ENCODE data around the gene ANXA5.

The ANXA5 gene

DNA sequence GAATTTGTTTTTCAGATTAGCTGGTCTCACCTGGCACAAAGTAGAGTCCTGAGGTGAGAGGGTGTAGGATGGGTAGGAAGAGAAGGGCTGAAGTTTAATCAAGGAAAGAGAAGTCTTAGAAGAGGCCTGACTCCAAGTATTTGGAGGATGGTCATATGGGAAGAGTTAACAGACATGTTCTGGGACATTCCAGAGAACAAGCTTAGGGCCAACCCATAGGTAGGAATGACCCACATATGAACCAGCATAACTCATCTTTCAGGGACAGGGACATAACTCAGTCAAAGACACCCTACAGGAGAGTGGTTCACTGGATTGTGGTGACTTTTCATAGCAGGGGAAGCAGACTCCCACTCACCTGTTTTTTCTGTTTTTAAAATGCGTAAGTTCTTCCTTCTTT is 27.9 kb upstream of the ANXA5 start:
- TF ChIP-seq RAD21 (IDR thresholded peaks at IDR 0.05; ENCODE audit: low read depth) (no peak), FOXM1 (IDR thresholded peaks at IDR 0.05; ENCODE audit: borderline replicate concordance, low read depth) (no peak), ZBTB7A (IDR thresholded peaks at IDR 0.05; ENCODE audit: low read depth) (no peak), CEBPB (IDR thresholded peaks at IDR 0.05) (no peak), TEAD4 (IDR thresholded peaks at IDR 0.05) (no peak), TCF12 (IDR thresholded peaks at IDR 0.05; ENCODE audit: low read depth) (no peak), EP300 (IDR thresholded peaks at IDR 0.05; ENCODE audit: borderline replicate concordance) (no peak), EGR1 (IDR thresholded peaks at IDR 0.05) (no peak), NFIC (IDR thresholded peaks at IDR 0.05) (no peak), TAF1 (IDR thresholded peaks at IDR 0.05; ENCODE audit: low read depth) (no peak), CREB1 (IDR thresholded peaks at IDR 0.05; ENCODE audit: low read depth) (no peak), YY1 (IDR thresholded peaks at IDR 0.05; ENCODE audit: low read depth) (no peak)
- TF ChIP-seq, protein P1, sequence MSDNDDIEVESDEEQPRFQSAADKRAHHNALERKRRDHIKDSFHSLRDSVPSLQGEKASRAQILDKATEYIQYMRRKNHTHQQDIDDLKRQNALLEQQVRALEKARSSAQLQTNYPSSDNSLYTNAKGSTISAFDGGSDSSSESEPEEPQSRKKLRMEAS (IDR thresholded peaks at IDR 0.05): no peak
- TF ChIP-seq, protein P2, sequence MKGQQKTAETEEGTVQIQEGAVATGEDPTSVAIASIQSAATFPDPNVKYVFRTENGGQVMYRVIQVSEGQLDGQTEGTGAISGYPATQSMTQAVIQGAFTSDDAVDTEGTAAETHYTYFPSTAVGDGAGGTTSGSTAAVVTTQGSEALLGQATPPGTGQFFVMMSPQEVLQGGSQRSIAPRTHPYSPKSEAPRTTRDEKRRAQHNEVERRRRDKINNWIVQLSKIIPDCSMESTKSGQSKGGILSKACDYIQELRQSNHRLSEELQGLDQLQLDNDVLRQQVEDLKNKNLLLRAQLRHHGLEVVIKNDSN (IDR thresholded peaks at IDR 0.05): no peak
- TF ChIP-seq, protein P3, sequence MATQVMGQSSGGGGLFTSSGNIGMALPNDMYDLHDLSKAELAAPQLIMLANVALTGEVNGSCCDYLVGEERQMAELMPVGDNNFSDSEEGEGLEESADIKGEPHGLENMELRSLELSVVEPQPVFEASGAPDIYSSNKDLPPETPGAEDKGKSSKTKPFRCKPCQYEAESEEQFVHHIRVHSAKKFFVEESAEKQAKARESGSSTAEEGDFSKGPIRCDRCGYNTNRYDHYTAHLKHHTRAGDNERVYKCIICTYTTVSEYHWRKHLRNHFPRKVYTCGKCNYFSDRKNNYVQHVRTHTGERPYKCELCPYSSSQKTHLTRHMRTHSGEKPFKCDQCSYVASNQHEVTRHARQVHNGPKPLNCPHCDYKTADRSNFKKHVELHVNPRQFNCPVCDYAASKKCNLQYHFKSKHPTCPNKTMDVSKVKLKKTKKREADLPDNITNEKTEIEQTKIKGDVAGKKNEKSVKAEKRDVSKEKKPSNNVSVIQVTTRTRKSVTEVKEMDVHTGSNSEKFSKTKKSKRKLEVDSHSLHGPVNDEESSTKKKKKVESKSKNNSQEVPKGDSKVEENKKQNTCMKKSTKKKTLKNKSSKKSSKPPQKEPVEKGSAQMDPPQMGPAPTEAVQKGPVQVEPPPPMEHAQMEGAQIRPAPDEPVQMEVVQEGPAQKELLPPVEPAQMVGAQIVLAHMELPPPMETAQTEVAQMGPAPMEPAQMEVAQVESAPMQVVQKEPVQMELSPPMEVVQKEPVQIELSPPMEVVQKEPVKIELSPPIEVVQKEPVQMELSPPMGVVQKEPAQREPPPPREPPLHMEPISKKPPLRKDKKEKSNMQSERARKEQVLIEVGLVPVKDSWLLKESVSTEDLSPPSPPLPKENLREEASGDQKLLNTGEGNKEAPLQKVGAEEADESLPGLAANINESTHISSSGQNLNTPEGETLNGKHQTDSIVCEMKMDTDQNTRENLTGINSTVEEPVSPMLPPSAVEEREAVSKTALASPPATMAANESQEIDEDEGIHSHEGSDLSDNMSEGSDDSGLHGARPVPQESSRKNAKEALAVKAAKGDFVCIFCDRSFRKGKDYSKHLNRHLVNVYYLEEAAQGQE (IDR thresholded peaks at IDR 0.05; ENCODE audit: low read depth): no peak

DNA sequence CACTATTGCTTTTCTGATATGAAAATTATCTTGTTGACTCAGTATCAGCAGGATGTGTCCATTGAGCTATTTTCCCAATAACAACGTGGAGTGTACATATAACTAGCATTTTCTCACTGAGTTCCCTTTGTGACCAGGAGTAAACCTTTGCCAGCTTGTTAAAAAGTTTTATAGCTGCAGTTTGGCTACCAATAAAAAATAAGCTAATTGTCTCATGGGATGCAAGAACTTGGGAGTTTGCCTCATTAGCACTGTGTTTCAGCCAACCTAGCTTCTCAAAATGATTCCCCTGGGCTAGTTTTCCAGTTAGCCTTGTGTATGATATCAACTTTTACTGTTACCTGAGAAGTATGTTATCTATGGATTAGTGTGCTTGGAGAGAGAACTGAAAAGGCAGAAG is 24.9 kb upstream of the ANXA5 start:
- TF ChIP-seq TEAD4 (IDR thresholded peaks at IDR 0.05): no peak
- TF ChIP-seq, protein P1 (IDR thresholded peaks at IDR 0.05): no peak
- TF ChIP-seq, protein P3 (IDR thresholded peaks at IDR 0.05; ENCODE audit: low read depth): no peak
- TF ChIP-seq YY1 (IDR thresholded peaks at IDR 0.05; ENCODE audit: low read depth): no peak
- no peak for TF ChIP-seq TAF1 (IDR thresholded peaks at IDR 0.05; ENCODE audit: low read depth)
- no peak for TF ChIP-seq ZBTB7A (IDR thresholded peaks at IDR 0.05; ENCODE audit: low read depth)
- TF ChIP-seq EP300 (IDR thresholded peaks at IDR 0.05; ENCODE audit: borderline replicate concordance): no peak
- TF ChIP-seq CREB1 (IDR thresholded peaks at IDR 0.05; ENCODE audit: low read depth): no peak
- no peak for TF ChIP-seq TCF12 (IDR thresholded peaks at IDR 0.05; ENCODE audit: low read depth)
- TF ChIP-seq EGR1 (IDR thresholded peaks at IDR 0.05): no peak
- no peak for TF ChIP-seq NFIC (IDR thresholded peaks at IDR 0.05)
- TF ChIP-seq, protein P2 (IDR thresholded peaks at IDR 0.05): no peak
- no peak for TF ChIP-seq CEBPB (IDR thresholded peaks at IDR 0.05)
- no peak for TF ChIP-seq FOXM1 (IDR thresholded peaks at IDR 0.05; ENCODE audit: borderline replicate concordance, low read depth)
- TF ChIP-seq RAD21 (IDR thresholded peaks at IDR 0.05; ENCODE audit: low read depth): no peak

DNA sequence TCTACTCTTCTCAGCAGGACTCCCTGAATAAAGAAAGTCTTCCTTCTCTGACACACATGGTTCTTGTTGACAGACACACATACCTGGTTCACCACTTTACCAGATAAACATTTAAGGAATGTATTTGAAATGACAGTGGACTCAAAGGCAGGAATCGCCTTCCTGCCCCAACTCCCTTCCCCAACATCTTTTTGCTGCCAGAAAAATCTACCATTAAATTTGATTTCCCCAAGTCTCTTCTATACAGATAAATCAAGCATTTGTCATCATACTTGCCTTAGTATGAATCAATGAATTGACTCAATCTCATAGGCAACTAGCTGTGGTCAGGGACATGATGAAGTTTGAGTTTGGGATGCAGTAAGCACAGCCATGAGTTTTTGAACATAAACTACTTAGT is 23.3 kb upstream of the ANXA5 start:
- TF ChIP-seq TCF12 (IDR thresholded peaks at IDR 0.05; ENCODE audit: low read depth) (no peak), FOXM1 (IDR thresholded peaks at IDR 0.05; ENCODE audit: borderline replicate concordance, low read depth) (no peak), NFIC (IDR thresholded peaks at IDR 0.05) (no peak), EGR1 (IDR thresholded peaks at IDR 0.05) (no peak), CREB1 (IDR thresholded peaks at IDR 0.05; ENCODE audit: low read depth) (no peak), EP300 (IDR thresholded peaks at IDR 0.05; ENCODE audit: borderline replicate concordance) (no peak), RAD21 (IDR thresholded peaks at IDR 0.05; ENCODE audit: low read depth) (no peak), TEAD4 (IDR thresholded peaks at IDR 0.05) (no peak), YY1 (IDR thresholded peaks at IDR 0.05; ENCODE audit: low read depth) (no peak), TAF1 (IDR thresholded peaks at IDR 0.05; ENCODE audit: low read depth) (no peak), ZBTB7A (IDR thresholded peaks at IDR 0.05; ENCODE audit: low read depth) (no peak), CEBPB (IDR thresholded peaks at IDR 0.05) (no peak)
- TF ChIP-seq, protein P1 (IDR thresholded peaks at IDR 0.05): no peak
- TF ChIP-seq, protein P2 (IDR thresholded peaks at IDR 0.05): no peak
- TF ChIP-seq, protein P3 (IDR thresholded peaks at IDR 0.05; ENCODE audit: low read depth): no peak

All from Ishikawa (cell line).